ENCODE data around the gene DUSP9.

DNA sequence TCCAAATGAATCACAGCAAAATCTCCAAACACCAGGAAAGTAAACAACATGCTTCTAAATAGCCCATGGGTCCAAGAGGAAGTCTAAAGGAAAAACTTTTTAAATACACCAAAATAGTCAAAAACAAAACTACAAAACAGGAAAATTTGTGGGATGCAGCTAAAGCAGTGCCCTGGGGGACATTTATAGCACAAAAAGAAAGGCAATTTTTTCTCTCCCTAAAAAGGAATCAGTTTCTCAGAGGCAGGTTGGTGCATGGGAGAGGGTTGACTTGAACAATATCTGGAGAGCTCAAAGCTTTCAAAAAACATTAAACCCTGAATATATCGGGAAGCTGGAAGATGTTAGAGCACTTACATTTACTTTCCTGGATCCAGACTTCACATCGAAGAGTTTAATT, 15.7 kb upstream of the DUSP9 start:
- no peak for TF ChIP-seq ZNF416 (tag by site-specific recombination; IDR thresholded peaks at IDR 0.05)
- TF ChIP-seq, protein P1, sequence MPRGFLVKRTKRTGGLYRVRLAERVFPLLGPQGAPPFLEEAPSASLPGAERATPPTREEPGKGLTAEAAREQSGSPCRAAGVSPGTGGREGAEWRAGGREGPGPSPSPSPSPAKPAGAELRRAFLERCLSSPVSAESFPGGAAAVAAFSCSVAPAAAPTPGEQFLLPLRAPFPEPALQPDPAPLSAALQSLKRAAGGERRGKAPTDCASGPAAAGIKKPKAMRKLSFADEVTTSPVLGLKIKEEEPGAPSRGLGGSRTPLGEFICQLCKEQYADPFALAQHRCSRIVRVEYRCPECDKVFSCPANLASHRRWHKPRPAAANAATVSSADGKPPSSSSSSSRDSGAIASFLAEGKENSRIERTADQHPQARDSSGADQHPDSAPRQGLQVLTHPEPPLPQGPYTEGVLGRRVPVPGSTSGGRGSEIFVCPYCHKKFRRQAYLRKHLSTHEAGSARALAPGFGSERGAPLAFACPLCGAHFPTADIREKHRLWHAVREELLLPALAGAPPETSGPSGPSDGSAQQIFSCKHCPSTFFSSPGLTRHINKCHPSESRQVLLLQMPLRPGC (tag by site-specific recombination; IDR thresholded peaks at IDR 0.05): no peak
- TF ChIP-seq CTCF (tag by site-specific recombination; IDR thresholded peaks at IDR 0.05): no peak
- TF ChIP-seq ELK4 (IDR thresholded peaks at IDR 0.05; ENCODE audit: borderline replicate concordance, low read depth, low read length): no peak
- no peak for TF ChIP-seq ZNF530 (tag by site-specific recombination; IDR thresholded peaks at IDR 0.05; ENCODE audit: low read depth)
- TF ChIP-seq ZBTB21 (tag by site-specific recombination; IDR thresholded peaks at IDR 0.05): no peak
- TF ChIP-seq, protein P2, sequence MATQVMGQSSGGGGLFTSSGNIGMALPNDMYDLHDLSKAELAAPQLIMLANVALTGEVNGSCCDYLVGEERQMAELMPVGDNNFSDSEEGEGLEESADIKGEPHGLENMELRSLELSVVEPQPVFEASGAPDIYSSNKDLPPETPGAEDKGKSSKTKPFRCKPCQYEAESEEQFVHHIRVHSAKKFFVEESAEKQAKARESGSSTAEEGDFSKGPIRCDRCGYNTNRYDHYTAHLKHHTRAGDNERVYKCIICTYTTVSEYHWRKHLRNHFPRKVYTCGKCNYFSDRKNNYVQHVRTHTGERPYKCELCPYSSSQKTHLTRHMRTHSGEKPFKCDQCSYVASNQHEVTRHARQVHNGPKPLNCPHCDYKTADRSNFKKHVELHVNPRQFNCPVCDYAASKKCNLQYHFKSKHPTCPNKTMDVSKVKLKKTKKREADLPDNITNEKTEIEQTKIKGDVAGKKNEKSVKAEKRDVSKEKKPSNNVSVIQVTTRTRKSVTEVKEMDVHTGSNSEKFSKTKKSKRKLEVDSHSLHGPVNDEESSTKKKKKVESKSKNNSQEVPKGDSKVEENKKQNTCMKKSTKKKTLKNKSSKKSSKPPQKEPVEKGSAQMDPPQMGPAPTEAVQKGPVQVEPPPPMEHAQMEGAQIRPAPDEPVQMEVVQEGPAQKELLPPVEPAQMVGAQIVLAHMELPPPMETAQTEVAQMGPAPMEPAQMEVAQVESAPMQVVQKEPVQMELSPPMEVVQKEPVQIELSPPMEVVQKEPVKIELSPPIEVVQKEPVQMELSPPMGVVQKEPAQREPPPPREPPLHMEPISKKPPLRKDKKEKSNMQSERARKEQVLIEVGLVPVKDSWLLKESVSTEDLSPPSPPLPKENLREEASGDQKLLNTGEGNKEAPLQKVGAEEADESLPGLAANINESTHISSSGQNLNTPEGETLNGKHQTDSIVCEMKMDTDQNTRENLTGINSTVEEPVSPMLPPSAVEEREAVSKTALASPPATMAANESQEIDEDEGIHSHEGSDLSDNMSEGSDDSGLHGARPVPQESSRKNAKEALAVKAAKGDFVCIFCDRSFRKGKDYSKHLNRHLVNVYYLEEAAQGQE (tag by site-specific recombination; IDR thresholded peaks at IDR 0.05): no peak
- no peak for TF ChIP-seq ZNF292 (tag by site-specific recombination; IDR thresholded peaks at IDR 0.05; ENCODE audit: borderline replicate concordance, low read depth)
- TF ChIP-seq, protein P3, sequence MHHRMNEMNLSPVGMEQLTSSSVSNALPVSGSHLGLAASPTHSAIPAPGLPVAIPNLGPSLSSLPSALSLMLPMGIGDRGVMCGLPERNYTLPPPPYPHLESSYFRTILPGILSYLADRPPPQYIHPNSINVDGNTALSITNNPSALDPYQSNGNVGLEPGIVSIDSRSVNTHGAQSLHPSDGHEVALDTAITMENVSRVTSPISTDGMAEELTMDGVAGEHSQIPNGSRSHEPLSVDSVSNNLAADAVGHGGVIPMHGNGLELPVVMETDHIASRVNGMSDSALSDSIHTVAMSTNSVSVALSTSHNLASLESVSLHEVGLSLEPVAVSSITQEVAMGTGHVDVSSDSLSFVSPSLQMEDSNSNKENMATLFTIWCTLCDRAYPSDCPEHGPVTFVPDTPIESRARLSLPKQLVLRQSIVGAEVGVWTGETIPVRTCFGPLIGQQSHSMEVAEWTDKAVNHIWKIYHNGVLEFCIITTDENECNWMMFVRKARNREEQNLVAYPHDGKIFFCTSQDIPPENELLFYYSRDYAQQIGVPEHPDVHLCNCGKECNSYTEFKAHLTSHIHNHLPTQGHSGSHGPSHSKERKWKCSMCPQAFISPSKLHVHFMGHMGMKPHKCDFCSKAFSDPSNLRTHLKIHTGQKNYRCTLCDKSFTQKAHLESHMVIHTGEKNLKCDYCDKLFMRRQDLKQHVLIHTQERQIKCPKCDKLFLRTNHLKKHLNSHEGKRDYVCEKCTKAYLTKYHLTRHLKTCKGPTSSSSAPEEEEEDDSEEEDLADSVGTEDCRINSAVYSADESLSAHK (tag by site-specific recombination; IDR thresholded peaks at IDR 0.05): no peak
- no peak for TF ChIP-seq ZNF76 (tag by site-specific recombination; IDR thresholded peaks at IDR 0.05; ENCODE audit: borderline replicate concordance, low read depth)

All from HEK293 (cell line).